ENCODE data around the gene RARRES2.

DNA sequence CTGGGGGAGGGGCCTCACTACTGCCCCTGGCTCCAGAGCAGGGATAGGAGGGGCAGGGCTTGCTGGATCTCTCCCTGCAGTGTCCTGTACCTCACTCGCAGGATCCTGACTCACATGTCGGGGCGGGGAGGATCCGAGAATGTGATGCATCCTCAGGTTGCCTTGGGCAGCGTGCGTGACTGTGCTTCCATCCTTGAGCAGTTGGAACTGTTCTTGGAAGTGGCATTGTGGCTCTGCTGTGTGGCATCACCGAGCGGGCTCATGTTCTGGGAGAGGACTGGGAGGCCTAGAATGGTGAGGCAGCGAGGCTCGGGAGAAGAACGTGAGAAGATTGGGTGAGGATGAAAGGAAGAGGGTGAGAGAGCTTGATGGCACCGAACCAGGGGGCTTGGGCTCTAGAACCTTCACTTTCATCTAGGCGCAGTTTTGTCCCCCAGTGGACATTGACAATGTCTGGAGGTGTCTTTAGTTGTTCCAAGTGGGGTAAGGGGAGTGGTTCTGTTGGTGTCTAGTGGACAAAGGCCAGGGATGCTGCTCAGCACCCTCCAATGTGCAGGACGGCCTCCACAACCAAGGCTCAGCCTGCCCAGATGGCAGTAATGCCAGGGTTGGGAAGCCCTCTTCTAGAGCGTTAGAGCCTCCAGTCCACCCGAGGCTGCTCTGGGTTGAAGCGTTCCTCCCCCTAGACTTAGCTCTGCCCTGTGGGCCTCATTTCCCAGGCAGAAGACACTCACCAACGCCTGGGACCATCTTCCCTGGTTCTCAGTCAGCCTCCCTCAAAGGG is 8.4 kb downstream of the RARRES2 start:
- TF ChIP-seq, protein P1, sequence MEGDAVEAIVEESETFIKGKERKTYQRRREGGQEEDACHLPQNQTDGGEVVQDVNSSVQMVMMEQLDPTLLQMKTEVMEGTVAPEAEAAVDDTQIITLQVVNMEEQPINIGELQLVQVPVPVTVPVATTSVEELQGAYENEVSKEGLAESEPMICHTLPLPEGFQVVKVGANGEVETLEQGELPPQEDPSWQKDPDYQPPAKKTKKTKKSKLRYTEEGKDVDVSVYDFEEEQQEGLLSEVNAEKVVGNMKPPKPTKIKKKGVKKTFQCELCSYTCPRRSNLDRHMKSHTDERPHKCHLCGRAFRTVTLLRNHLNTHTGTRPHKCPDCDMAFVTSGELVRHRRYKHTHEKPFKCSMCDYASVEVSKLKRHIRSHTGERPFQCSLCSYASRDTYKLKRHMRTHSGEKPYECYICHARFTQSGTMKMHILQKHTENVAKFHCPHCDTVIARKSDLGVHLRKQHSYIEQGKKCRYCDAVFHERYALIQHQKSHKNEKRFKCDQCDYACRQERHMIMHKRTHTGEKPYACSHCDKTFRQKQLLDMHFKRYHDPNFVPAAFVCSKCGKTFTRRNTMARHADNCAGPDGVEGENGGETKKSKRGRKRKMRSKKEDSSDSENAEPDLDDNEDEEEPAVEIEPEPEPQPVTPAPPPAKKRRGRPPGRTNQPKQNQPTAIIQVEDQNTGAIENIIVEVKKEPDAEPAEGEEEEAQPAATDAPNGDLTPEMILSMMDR (IDR thresholded peaks at IDR 0.05; ENCODE audit: insufficient read depth, low read depth, low read length): no peak
- no peak for TF ChIP-seq EZH2 (IDR thresholded peaks at IDR 0.05; ENCODE audit: insufficient read depth, low read length)
